ENCODE measurements around the gene TMEM171. TPM values are rescaled to one million over a fixed set of nuclear protein-coding genes. Genes with fewer than 3 reads are reported as not detected.

Gene TMEM171
- total and polyA plus RNA-seq, 2 experiments from 2014 or later: 1.9 to 2.9 TPM

DNA sequence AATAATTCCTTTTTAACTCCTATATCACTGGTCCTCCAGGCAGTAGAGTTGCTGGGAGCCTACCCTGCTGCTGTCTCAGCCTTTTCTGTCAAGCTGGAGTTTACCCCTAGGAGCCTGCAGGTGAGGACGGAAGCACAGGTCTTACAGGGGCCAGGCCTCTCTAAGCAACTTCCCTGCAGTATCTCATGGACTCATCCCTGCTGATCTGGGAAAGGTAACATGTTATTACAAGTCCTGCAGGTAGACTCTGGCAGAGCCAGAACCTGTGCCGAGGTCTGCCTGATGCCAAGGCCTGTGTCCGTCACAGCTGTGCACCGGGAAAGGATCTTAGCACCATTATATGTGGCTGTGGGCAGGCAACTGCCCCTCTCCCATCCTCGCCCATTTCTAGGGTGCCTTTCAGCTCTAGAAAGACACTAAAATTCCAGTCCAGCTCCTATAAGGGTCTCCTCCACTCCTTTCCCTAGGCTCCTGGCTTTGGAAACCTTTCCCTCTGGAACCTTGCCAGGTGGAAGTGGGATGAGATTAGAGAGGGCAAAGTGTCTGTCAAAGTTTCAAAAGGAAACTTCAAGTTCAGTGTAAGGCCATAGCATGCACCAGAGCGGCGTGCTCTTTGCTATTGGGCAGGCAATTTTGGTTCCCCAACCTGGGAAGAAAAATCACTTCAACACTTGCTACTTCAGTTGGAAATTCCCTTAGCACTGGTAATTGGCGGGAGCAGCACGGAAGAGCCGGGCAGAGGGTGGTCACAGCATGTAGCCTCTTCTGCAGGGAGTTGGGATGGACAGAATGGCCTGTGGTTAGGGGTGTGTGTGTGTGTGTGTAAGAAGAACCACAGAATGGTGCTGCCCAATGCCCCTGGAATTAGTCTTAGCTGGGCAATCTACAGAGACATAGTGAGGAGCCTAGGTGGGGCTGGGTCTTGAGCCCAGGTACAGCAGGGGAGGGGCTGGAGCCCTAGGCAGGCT lies 17.5 kb downstream of the TMEM171 start:
- Mint-ChIP-seq H3K9me3 (no peaks in the 10 kb centered on the region), H3K27ac (no peak overlapping the region), H3K4me3 (no peak overlapping the region), H3K4me1 (peaks cover 14% of the 10 kb centered on the region), H3K36me3 (ENCODE audit: low read depth) (no peaks in the 10 kb centered on the region), H3K27me3 (ENCODE audit: insufficient read depth, low read depth, poor library complexity) (peaks cover 12% of the 10 kb centered on the region)
- no peak for ATAC-seq
- Histone ChIP-seq H2AFZ (0 out of 2 replicates have a peak overlapping the region, but pooled peaks have one; percentile 5), H3K4me2 (no peak overlapping the region), H3K9me2 (ENCODE audit: insufficient read depth) (peaks cover 6% of the 10 kb centered on the region; the same call in 1 of the 2 replicates), H3K4me3 (no peak overlapping the region), H3K79me2 (replicated peaks; ENCODE audit: insufficient read depth) (no peaks in the 10 kb centered on the region), H3K36me3 (ENCODE audit: insufficient read depth) (no peaks in the 10 kb centered on the region), H3K27ac (ENCODE audit: low read depth) (no peak overlapping the region), H3K4me1 (ENCODE audit: insufficient read depth) (no peaks in the 10 kb centered on the region), H4K20me1 (replicated peaks; ENCODE audit: insufficient read depth) (no peaks in the 10 kb centered on the region), H3K27me3 (ENCODE audit: insufficient read depth) (no peaks in the 10 kb centered on the region), H3F3A (replicated peaks; ENCODE audit: low read depth) (no peaks in the 10 kb centered on the region)
- TF ChIP-seq CREB1 (CRISPR knock-in tag; IDR thresholded peaks at IDR 0.05; ENCODE audit: low read depth): no peak
- no peak for TF ChIP-seq JUNB (IDR thresholded peaks at IDR 0.05; ENCODE audit: unreplicated experiment)
- no peak for TF ChIP-seq EZH2phosphoT487 (IDR thresholded peaks at IDR 0.05; ENCODE audit: unreplicated experiment)
- TF ChIP-seq POLR2AphosphoS5 (IDR thresholded peaks at IDR 0.05; ENCODE audit: low read depth): no peak
- TF ChIP-seq ZNF114 (CRISPR knock-in tag; IDR thresholded peaks at IDR 0.05): no peak
- no peak for TF ChIP-seq STAT1 (IDR thresholded peaks at IDR 0.05; ENCODE audit: unreplicated experiment)
- TF ChIP-seq ZNF331 (CRISPR knock-in tag; IDR thresholded peaks at IDR 0.05; ENCODE audit: low read depth): no peak
- DNase-seq (ENCODE audit: low spot score): no peak

DNA sequence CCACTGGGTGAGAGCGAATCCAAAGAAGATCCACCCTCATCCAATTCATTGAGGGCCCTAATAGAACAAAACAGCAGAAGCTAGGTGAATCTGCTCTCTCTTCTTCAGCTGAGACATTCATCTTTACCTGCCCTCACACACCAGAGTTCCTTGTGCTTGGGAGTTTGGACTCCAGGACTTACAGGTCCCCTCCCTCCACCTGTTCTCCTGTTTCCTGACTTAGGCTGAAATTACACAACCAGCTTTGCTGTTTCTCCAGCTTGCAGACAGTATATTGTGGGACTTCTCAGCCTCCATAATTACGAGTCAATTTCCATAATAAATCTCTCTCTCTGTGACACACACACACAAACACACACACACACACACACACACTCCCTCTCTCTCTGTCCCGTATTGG lies 19.1 kb downstream of the TMEM171 start:
- DNase-seq (ENCODE audit: low spot score) (no peak), ATAC-seq (no peak)
- Histone ChIP-seq H2AFZ (no peak overlapping the region), H3K4me2 (no peak overlapping the region), H3K27ac (ENCODE audit: low read depth) (no peak overlapping the region), H3K79me2 (replicated peaks; ENCODE audit: insufficient read depth) (no peaks in the 10 kb centered on the region), H3F3A (replicated peaks; ENCODE audit: low read depth) (no peaks in the 10 kb centered on the region), H3K9me2 (ENCODE audit: insufficient read depth) (peaks cover 6% of the 10 kb centered on the region; the same call in 1 of the 2 replicates), H4K20me1 (replicated peaks; ENCODE audit: insufficient read depth) (no peaks in the 10 kb centered on the region), H3K27me3 (ENCODE audit: insufficient read depth) (no peaks in the 10 kb centered on the region), H3K4me1 (ENCODE audit: insufficient read depth) (no peaks in the 10 kb centered on the region), H3K36me3 (ENCODE audit: insufficient read depth) (no peaks in the 10 kb centered on the region), H3K4me3 (no peak overlapping the region)
- H3K9me3 Mint-ChIP-seq: no peaks in the 10 kb centered on the region
- no peak overlapping the region for H3K4me3 Mint-ChIP-seq
- peaks cover 14% of the 10 kb centered on the region for H3K4me1 Mint-ChIP-seq
- no peak overlapping the region for H3K27ac Mint-ChIP-seq
- H3K27me3 Mint-ChIP-seq (ENCODE audit: insufficient read depth, low read depth, poor library complexity): peaks cover 12% of the 10 kb centered on the region
- no peaks in the 10 kb centered on the region for H3K36me3 Mint-ChIP-seq (ENCODE audit: low read depth)
- TF ChIP-seq JUNB (IDR thresholded peaks at IDR 0.05; ENCODE audit: unreplicated experiment): no peak
- no peak for TF ChIP-seq ZNF114 (CRISPR knock-in tag; IDR thresholded peaks at IDR 0.05)
- no peak for TF ChIP-seq EZH2phosphoT487 (IDR thresholded peaks at IDR 0.05; ENCODE audit: unreplicated experiment)
- no peak for TF ChIP-seq POLR2AphosphoS5 (IDR thresholded peaks at IDR 0.05; ENCODE audit: low read depth)
- TF ChIP-seq, protein P1, sequence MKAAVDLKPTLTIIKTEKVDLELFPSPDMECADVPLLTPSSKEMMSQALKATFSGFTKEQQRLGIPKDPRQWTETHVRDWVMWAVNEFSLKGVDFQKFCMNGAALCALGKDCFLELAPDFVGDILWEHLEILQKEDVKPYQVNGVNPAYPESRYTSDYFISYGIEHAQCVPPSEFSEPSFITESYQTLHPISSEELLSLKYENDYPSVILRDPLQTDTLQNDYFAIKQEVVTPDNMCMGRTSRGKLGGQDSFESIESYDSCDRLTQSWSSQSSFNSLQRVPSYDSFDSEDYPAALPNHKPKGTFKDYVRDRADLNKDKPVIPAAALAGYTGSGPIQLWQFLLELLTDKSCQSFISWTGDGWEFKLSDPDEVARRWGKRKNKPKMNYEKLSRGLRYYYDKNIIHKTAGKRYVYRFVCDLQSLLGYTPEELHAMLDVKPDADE (IDR thresholded peaks at IDR 0.05): no peak
- TF ChIP-seq, protein P2, sequence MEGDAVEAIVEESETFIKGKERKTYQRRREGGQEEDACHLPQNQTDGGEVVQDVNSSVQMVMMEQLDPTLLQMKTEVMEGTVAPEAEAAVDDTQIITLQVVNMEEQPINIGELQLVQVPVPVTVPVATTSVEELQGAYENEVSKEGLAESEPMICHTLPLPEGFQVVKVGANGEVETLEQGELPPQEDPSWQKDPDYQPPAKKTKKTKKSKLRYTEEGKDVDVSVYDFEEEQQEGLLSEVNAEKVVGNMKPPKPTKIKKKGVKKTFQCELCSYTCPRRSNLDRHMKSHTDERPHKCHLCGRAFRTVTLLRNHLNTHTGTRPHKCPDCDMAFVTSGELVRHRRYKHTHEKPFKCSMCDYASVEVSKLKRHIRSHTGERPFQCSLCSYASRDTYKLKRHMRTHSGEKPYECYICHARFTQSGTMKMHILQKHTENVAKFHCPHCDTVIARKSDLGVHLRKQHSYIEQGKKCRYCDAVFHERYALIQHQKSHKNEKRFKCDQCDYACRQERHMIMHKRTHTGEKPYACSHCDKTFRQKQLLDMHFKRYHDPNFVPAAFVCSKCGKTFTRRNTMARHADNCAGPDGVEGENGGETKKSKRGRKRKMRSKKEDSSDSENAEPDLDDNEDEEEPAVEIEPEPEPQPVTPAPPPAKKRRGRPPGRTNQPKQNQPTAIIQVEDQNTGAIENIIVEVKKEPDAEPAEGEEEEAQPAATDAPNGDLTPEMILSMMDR (conservative IDR thresholded peaks at IDR 0.05; ENCODE audit: low read depth in 2 of 2): no peak
- TF ChIP-seq ZNF331 (CRISPR knock-in tag; IDR thresholded peaks at IDR 0.05; ENCODE audit: low read depth): no peak
- TF ChIP-seq NANOG (IDR thresholded peaks at IDR 0.05; ENCODE audit: borderline replicate concordance): no peak
- TF ChIP-seq, protein P3, sequence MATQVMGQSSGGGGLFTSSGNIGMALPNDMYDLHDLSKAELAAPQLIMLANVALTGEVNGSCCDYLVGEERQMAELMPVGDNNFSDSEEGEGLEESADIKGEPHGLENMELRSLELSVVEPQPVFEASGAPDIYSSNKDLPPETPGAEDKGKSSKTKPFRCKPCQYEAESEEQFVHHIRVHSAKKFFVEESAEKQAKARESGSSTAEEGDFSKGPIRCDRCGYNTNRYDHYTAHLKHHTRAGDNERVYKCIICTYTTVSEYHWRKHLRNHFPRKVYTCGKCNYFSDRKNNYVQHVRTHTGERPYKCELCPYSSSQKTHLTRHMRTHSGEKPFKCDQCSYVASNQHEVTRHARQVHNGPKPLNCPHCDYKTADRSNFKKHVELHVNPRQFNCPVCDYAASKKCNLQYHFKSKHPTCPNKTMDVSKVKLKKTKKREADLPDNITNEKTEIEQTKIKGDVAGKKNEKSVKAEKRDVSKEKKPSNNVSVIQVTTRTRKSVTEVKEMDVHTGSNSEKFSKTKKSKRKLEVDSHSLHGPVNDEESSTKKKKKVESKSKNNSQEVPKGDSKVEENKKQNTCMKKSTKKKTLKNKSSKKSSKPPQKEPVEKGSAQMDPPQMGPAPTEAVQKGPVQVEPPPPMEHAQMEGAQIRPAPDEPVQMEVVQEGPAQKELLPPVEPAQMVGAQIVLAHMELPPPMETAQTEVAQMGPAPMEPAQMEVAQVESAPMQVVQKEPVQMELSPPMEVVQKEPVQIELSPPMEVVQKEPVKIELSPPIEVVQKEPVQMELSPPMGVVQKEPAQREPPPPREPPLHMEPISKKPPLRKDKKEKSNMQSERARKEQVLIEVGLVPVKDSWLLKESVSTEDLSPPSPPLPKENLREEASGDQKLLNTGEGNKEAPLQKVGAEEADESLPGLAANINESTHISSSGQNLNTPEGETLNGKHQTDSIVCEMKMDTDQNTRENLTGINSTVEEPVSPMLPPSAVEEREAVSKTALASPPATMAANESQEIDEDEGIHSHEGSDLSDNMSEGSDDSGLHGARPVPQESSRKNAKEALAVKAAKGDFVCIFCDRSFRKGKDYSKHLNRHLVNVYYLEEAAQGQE (IDR thresholded peaks at IDR 0.05; ENCODE audit: unreplicated experiment): no peak
- TF ChIP-seq CREB1 (CRISPR knock-in tag; IDR thresholded peaks at IDR 0.05; ENCODE audit: low read depth): no peak
